Measurements from ENCODE around the gene SLC12A7.

The SLC12A7 gene

DNA sequence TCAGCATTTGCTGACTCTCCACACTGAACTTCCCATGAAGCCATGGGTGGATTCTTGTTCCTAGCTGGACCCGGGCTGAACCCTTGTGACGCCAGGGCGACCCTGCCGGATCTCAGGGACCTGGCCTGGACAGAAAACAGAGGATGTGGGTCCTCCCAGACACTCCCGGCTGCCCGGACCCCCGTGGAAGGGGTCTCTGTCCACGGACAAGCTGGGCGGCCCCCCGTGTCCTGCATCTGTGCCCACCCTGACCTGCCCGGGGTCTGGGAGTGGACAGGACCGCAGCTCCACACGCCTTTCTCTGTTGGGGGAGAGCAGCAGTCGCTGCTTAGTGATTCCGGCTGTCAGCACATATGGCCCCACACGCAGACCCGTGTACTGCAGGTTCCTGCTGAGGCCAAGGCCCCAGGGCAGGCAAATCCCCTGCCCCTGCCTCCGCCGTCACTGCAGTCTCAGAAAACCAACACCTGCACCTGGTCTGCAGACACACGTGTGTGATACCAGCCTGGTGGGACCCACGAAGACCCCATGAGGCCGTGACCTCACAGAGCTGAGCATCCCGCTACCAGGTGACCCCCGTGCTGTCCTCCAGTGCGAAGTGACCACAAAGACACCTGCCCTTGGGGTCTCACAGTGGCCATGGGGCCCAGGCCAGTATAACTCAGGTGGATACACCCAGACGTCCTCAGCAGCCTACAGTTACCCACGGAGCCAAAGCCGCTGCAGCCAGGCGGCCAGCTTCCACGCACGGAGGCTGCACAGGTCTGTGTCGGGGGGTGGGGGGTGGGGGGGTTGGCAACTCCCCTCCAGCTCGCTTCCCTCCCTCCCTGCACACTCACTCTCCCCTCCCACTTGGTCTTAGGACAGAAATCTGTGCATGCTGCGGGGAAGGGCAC lies 52.6 kb downstream of the SLC12A7 start:
- Histone ChIP-seq H3K4me3 (ENCODE audit: insufficient read length, low read depth) (no peak overlapping the region), H3K9ac (ENCODE audit: insufficient read length, low read depth) (no peak overlapping the region), H3K27me3 (ENCODE audit: insufficient read depth, insufficient read length) (no peaks in the 10 kb centered on the region), H3K36me3 (ENCODE audit: insufficient read depth, insufficient read length, low read length) (peaks cover 52% of the 10 kb centered on the region), H3K4me1 (ENCODE audit: insufficient read depth, insufficient read length) (peaks cover 2% of the 10 kb centered on the region), H3K9me3 (ENCODE audit: insufficient read depth, low read length) (no peaks in the 10 kb centered on the region)
- DNase-seq (ENCODE audit: low read depth, low spot score): no peak
- TF ChIP-seq SUZ12 (IDR thresholded peaks at IDR 0.05; ENCODE audit: extremely low read depth, insufficient read depth, insufficient read length): no peak

DNA sequence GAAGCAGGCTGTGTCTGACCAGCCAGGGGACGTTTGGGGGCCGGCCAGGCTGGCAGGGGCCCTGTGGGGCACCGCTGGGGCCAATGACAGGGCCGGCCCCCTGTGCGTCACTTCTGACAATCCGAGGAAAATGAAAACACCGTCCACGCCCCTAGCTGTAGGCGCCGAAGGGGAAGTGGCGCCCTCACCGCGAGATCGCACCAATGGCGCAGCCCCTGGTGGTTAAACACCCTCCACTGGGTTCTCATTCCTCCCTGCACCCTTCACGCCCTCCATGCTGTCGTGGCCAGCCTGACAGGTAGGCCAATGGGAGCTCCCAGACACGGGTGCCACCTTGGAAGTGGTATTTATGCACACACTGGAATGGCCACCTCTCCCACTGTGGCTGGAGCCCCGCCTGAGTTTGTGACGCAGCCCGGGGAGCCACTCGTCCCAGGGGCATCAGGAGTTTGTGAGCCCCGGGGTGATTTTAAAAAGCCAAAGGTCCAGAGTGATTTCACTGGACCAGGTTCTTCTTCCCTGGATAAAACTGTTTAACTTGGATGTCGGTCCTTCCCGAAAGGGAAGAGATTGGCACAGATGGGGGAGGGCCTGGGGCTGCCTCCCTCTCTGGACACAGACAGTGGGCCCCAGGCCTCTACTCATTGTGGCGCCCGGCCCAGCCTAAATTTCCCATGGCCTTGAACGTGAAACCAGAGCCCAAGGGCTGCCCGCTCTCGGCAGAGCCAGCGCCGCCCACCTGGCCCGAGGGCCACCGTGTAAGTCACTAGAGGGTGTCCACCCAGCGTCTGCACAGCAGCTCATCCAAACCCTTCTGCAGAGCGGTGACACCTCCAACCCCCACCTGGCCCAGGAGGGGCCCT lies 53.5 kb downstream of the SLC12A7 start:
- peaks cover 59% of the 10 kb centered on the region for H3K36me3 ChIP-seq (ENCODE audit: insufficient read depth, insufficient read length, low read length)
- H3K27me3 ChIP-seq (ENCODE audit: insufficient read depth, insufficient read length): no peaks in the 10 kb centered on the region
- H3K9ac ChIP-seq (ENCODE audit: insufficient read length, low read depth): no peak overlapping the region
- H3K9me3 ChIP-seq (ENCODE audit: insufficient read depth, low read length): no peaks in the 10 kb centered on the region
- no peak for TF ChIP-seq YY1 (IDR thresholded peaks at IDR 0.05; ENCODE audit: insufficient read depth, insufficient read length)
- no peak for TF ChIP-seq SUZ12 (IDR thresholded peaks at IDR 0.05; ENCODE audit: extremely low read depth, insufficient read depth, insufficient read length)
- no peak for TF ChIP-seq ZNF274 (IDR thresholded peaks at IDR 0.05; ENCODE audit: low read depth, low read length)
- H3K4me1 ChIP-seq (ENCODE audit: insufficient read depth, insufficient read length): peaks cover 2% of the 10 kb centered on the region
- DNase-seq (ENCODE audit: low read depth, low spot score): no peak
- H3K4me3 ChIP-seq (ENCODE audit: insufficient read length, low read depth): no peak overlapping the region

DNA sequence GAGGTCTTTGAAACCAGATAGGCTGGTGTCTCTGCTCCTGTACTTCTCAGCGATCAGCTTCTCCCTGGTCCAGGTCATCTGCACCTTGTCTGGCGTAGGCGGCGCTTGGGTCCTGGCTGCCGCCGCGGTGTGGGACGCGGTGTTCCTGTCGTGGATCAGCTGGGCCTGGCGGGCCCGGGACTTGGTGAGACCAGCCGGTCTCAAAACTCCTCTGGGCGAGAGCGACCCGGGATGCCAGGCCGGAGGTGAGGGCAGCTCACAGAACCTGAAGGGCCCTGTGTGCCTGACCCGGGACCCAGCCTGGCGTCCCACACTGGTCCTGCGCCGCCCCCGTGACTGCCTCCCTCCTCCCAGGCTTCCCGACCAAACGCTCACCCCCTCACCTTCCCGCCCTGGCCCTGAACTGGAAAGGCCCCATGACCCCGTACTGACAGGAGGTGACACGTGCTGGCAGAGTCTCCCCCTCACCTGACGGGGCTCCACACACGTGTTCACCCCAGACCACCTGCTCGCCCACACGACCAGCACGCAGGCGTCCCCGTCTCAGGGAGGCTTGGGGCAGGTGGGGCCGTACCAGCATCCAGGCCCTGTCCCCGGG lies 54.3 kb downstream of the SLC12A7 start:
- H3K9me3 ChIP-seq (ENCODE audit: insufficient read depth, low read length): no peaks in the 10 kb centered on the region
- H3K4me3 ChIP-seq (ENCODE audit: insufficient read length, low read depth): no peak overlapping the region
- peaks cover 61% of the 10 kb centered on the region for H3K36me3 ChIP-seq (ENCODE audit: insufficient read depth, insufficient read length, low read length)
- H3K4me1 ChIP-seq (ENCODE audit: insufficient read depth, insufficient read length): peaks cover 2% of the 10 kb centered on the region
- TF ChIP-seq YY1 (IDR thresholded peaks at IDR 0.05; ENCODE audit: insufficient read depth, insufficient read length) (no peak), ZNF274 (IDR thresholded peaks at IDR 0.05; ENCODE audit: low read depth, low read length) (no peak), SUZ12 (IDR thresholded peaks at IDR 0.05; ENCODE audit: extremely low read depth, insufficient read depth, insufficient read length) (no peak)
- no peaks in the 10 kb centered on the region for H3K27me3 ChIP-seq (ENCODE audit: insufficient read depth, insufficient read length)
- no peak for DNase-seq (ENCODE audit: low read depth, low spot score)
- no peak overlapping the region for H3K9ac ChIP-seq (ENCODE audit: insufficient read length, low read depth)

DNA sequence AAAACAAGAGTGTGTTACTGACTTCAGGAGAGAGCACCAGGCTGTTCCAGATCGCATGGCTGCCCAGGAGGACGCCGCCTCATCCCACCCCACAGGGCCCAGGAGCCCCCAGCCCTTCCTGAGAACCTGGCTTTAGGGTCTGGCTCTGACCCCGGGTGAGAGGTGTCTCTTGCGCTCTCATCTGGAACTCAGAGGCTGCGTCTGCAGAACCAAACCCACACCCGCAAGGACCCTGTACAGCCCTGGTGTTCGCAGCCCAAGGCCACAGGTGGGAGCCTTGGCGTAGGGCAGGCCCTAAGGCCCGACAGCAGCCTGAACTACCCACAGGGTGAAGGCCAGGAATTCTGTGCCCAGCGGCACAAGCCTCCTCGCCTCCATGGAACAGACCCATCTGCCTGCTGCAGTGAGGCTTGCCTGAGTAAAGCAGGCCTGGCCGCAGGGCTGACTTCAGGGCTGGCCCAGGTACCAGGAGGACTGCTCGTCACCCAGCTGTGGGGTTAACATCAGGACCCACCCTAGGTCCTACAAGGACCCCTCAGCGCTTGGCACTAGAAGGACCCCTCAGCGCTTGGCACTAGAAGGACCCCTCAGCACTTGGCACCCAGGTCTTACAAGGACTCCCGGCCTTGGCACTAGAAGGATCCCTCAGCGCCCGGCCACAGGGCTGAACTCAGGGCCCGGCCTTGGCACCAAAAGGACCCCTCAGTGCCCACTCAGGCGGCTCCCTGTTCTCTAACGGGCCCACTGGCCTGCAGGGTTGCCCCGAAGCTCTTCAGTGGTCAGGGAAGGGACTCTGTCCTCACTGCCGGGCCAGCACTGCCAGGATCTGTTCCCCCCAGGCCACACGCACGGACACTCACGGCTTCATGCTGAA lies 55.0 kb downstream of the SLC12A7 start:
- H3K4me1 ChIP-seq (ENCODE audit: insufficient read depth, insufficient read length): peaks cover 2% of the 10 kb centered on the region
- no peaks in the 10 kb centered on the region for H3K27me3 ChIP-seq (ENCODE audit: insufficient read depth, insufficient read length)
- peaks cover 65% of the 10 kb centered on the region for H3K36me3 ChIP-seq (ENCODE audit: insufficient read depth, insufficient read length, low read length)
- no peak for TF ChIP-seq ZNF274 (IDR thresholded peaks at IDR 0.05; ENCODE audit: low read depth, low read length)
- no peak for TF ChIP-seq YY1 (IDR thresholded peaks at IDR 0.05; ENCODE audit: insufficient read depth, insufficient read length)
- TF ChIP-seq SUZ12 (IDR thresholded peaks at IDR 0.05; ENCODE audit: extremely low read depth, insufficient read depth, insufficient read length): no peak
- H3K9me3 ChIP-seq (ENCODE audit: insufficient read depth, low read length): no peaks in the 10 kb centered on the region
- no peak overlapping the region for H3K4me3 ChIP-seq (ENCODE audit: insufficient read length, low read depth)
- H3K9ac ChIP-seq (ENCODE audit: insufficient read length, low read depth): no peak overlapping the region
- no peak for DNase-seq (ENCODE audit: low read depth, low spot score)

DNA sequence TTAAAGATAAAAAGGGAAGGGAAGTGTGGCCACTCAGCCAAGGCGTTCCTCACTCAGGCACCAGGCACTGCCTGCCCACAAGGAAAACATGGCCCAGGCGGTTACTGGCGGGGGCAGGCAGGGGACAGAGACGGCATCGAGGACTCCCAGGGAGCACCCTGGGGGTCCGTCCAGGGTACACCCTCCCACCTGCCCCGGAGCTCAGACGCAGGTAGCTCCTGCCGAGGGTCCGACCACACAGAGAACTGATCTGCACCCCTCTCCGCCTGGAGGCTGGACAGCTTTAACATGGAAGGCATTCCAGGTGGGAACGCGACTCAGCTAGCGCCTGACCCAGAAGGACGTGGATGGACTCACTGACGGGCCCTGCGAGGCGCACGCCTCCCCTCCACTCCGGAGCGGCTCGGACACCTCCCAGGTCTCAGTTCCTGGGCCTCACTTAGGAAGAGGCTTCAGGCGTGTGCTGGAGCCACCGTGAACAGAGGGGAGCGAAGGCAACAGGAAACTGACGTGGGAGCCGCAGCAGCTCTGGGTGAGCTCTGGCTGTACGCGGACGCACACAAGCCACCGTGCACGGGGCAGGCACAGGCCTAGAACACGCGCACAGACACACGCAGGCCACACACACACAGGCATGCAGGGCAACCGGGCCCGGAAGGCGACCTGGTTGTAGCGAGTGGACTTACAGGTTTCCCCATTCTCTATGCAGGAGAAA lies 55.8 kb downstream of the SLC12A7 start:
- Histone ChIP-seq H3K27me3 (ENCODE audit: insufficient read depth, insufficient read length) (no peaks in the 10 kb centered on the region), H3K4me1 (ENCODE audit: insufficient read depth, insufficient read length) (peaks cover 2% of the 10 kb centered on the region), H3K9ac (ENCODE audit: insufficient read length, low read depth) (no peak overlapping the region), H3K4me3 (ENCODE audit: insufficient read length, low read depth) (no peak overlapping the region), H3K9me3 (ENCODE audit: insufficient read depth, low read length) (no peaks in the 10 kb centered on the region), H3K36me3 (ENCODE audit: insufficient read depth, insufficient read length, low read length) (peaks cover 71% of the 10 kb centered on the region)
- DNase-seq (ENCODE audit: low read depth, low spot score): no peak
- TF ChIP-seq ZNF274 (IDR thresholded peaks at IDR 0.05; ENCODE audit: low read depth, low read length) (no peak), SUZ12 (IDR thresholded peaks at IDR 0.05; ENCODE audit: extremely low read depth, insufficient read depth, insufficient read length) (no peak), YY1 (IDR thresholded peaks at IDR 0.05; ENCODE audit: insufficient read depth, insufficient read length) (no peak)

Data from NT2/D1 (cell line).